GM12865 (cell line): ENCODE measurements around the gene RABGGTA.

ENCODE experiments used
- DNase-seq: peaks from one replicate; pipeline ENCODE4 v3.0.0; 2010; ENCODE audit warnings: low read depth
- H3K4me3 ChIP-seq: 2 replicates; pipeline ENCODE4 v1.5.1; 2011; ENCODE audit warnings: mild to moderate bottlenecking, low read depth, low read length, control low read depth
- CTCF ChIP-seq: IDR thresholded peaks from 2 replicates; pipeline ENCODE4 v1.5.1; 2011; ENCODE audit warnings: low read length, control low read depth, low read depth, inconsistent platforms; ENCODE audit not compliant: insufficient read depth; ENCODE audit errors: missing control alignments

RABGGTA gene

GRCh38 chr14:24238527-24239037 is 32.8 kb downstream of the RABGGTA start:
- TF ChIP-seq CTCF = no peak
- H3K4me3 ChIP-seq = no peak overlapping the region
- no peak for DNase-seq

DNA sequence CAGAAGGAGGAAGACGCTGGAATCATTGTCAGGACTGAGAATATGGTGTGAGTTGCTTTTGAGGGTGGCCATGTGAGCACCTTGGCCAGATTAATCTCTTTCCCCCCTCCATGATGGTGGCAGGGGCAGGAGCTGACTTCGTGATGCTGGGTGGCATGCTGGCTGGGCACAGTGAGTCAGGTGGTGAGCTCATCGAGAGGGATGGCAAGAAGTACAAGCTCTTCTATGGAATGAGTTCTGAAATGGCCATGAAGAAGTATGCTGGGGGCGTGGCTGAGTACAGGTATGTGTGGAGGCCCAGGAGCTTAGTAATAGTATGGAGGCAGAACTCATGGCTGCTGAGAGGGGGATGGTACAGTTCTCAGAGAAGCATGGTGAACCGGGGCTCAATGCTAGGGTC is 33.3 kb downstream of the RABGGTA start:
- H3K4me3 ChIP-seq = no peak overlapping the region
- TF ChIP-seq CTCF = no peak
- DNase-seq = no peak

DNA sequence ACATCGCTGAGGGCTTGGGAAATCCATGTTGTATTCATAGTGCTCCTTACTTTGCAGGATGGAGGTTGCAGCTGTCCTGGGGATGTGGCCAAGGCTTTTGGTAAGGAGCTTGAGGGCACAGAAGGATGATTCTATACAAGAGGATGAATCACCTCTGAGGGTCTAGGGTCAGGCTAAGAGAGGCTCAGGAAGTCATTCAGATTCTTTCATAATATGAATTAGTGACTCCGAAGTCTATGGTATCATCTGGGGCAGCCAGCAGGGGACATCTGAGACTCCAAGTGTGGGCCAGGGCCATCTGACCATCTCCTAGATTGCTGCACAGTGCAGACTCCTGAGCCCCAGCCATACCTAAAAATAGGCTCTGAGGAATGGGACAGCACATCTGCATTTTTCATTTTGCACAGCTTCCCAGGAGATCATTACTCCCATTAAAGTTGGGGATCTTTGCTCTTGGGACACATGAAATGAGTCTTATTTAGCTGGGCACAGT is 33.9 kb downstream of the RABGGTA start:
- no peak for DNase-seq
- no peak for TF ChIP-seq CTCF
- no peak overlapping the region for H3K4me3 ChIP-seq

DNA sequence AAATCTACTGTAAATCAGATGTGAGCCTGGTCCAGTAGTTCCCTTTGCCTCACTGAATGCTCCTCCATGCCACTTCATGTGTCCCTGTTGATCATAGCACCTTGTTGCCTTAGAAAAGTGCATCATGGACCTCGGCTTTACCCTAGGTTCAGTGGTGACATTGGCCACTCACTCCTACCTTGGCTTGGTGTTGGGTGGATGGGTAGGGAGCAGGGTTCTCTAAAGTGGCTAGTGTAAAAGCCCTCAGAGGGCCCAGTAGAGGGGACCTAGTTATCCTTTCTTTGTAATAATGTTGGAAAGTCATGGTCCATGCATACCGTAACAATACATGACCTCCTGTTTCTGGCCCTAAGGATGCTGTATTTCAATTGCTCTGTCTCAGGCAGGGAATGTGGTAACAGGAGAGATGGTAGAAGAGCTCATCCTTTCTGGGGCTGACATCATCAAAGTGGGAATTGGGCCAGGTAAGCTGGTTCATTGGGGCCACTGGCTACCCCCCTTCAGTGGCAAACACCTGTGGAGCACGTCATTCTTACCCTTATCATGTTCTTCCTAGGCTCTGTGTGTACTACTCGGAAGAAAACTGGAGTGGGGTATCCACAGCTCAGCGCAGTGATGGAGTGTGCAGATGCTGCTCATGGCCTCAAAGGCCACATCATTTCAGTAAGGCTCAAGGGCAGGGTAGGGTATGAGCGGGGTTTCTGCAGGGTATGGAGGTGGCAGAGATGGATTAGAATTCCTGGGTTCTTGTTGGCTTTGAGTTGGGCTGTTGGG is 34.5 kb downstream of the RABGGTA start:
- no peak for DNase-seq
- H3K4me3 ChIP-seq = no peak overlapping the region
- TF ChIP-seq CTCF = no peak

- H3K4me3 ChIP-seq = no peak overlapping the region
- no peak for TF ChIP-seq CTCF
- no peak for DNase-seq
Measured at GRCh38 chr14:24235804-24236688, 35.4 kb downstream of the RABGGTA start.

GRCh38 chr14:24234095-24235005 is 37.0 kb downstream of the RABGGTA start:
- no peak overlapping the region for H3K4me3 ChIP-seq
- no peak for DNase-seq
- TF ChIP-seq CTCF = no peak
